NCI-H1930 (cell line): ENCODE results near the gene PLCXD1.
"Not testable (repeated sequence)": the region's sequence is repeated elsewhere in the genome, so short reads cannot be mapped to it uniquely, and the experiment has no call there.

ENCODE experiments used
- DNase-seq, 2 experiments: peaks; one replicate each; lab custom pipeline; 2025; lab: John Stamatoyannopoulos, UW

Gene PLCXD1

DNA sequence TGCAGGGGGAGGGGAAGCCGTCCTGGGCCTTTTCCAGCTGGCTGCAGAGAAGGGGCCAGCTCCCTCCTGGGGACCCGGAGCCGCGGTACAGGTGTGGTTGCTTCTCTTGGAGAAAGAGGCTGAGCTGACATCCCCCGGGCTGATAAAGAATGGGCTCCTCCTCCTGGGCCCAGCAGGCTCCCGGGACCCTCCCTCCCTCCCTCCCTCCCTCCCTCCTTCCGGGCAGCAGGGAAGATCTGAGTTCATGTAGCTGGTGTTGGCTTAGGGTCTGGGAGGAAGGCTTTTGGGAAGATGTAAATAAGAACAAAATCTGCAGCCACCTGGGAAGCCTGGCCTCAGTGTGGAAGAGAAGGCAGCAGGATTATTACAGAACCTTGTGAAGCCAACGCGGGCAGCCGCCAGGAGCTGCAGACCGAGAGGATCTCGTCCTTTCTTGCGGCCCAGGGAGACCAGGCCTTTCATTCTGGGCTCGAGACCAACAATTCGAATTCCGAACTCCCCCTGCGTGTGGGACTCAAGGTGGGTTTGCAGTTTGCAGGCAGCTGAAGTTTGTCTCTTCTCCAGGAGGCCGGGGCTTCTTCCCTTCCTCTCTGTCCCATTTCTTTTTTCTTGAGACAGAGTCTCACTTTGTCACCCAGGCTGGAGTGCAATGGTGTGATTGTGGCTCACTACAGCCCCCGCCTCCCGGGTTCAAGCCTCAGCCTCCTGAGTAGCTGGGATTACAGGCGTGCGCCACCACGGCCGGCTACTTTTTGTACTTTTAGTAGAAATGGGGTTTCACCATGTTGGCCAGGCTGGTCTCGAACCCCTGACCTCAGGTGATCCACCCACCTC is at the start of gene PLCXD1:
TSS of gene PLCXD1 (plus strand) at position 216 of the 834 bp plus-strand sequence. CDS start 2,807 bp downstream, outside the sequence.
- DNase-seq = no peak

DNA sequence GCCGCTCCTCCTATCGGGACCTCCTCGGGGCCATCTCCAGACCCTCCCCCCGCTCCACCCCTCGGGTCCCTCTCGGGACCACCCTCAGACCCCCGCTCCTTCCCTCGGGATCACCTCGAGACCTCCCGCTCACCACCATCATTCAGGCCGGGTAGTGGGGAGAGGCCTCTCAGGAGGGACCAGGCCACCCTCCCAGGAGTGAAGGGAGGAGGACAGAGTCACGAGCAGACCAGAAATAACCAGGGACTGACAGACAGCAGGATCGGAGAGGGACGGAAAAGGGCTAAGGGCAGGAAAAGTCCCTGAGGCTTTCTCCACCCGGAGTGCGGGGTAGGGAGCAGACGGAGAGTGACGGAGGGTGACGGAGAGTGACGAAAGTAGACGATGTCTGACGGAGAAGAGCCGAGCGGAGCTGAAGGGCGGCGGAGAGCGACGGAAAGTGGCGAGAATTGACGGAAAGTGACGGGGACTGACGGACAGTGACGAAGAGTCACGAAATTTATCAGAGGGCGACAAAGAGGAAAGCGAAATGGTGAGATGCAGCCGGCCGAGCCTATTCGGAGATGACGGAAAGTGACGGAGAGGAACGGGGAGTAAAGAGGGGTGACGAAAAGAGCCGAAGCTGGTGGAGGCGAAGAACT is 49.4 kb upstream of the PLCXD1 start:
- not testable (repeated sequence) for DNase-seq

- DNase-seq = not testable (repeated sequence)
Observed at GRCh38 chrX:232278-232655, 48.9 kb upstream of the PLCXD1 start.

DNA sequence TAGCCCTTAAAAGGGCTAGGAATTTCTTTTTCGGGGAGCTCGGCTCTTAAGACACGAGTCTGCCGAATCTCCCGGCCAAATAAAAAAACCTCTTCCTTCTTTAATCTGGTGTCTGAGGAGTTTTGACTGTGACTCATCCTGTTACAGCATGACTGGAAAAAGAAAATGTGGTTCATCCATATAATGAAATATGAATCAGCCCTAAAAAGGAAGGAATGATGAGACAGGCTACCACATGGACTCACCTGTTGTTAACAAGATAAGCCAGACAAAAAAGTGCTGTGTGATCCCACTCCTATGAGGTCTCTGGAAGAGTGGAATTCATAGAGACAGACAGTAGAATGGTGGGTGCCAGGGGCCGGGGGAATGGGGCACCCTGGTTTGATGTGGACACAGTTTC is 45.0 kb upstream of the PLCXD1 start:
- not testable (repeated sequence) for DNase-seq

DNA sequence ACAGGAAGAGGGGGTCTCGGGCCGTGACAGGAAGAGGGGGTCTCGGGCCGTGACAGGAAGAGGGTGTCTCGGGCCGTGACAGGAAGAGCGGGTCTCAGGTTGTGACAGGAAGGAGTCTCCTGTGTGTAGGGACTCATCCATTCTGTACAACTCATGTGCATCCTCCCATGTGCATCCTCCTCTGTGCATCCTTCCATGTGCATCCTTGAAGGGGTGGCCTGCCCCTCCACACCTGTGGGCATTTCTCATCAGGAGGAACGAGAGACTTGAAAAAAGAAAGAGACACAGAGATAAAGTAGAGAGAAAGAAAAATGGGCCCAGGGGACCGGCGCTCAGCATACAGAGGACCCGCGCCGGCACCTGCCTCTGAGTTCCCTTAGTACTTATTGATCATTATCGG is 30.2 kb upstream of the PLCXD1 start:
- no peak for DNase-seq

GRCh38 chrX:251396-252243 is 29.6 kb upstream of the PLCXD1 start:
- DNase-seq = not testable (repeated sequence)

GRCh38 chrX:252244-252956 is 28.8 kb upstream of the PLCXD1 start:
- DNase-seq = no peak

GRCh38 chrX:252957-253291 is 28.3 kb upstream of the PLCXD1 start:
- DNase-seq = no peak

GRCh38 chrX:253451-254297 is 27.5 kb upstream of the PLCXD1 start:
- DNase-seq = no peak

GRCh38 chrX:254630-255215 is 26.5 kb upstream of the PLCXD1 start:
- DNase-seq = no peak

DNA sequence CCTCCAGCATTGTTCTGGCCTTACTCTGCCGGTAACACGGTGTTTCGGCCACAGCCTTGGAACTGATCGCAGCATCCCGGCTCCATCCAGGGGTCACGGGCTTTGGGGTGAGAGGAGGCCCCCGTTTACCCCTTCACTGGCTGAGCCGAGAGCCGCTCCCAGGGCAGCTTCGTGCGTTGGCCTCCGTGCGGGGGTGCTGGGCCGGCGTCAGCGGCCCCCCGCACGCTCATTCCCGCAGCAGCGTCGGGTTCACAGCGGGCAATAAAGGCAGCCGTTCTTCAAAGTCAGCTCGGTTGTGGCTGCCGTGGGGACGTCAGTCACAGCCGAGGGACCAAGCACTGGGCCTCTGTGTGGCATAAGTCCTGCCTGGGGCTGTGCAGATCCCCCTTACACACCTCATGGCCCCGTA is 25.3 kb upstream of the PLCXD1 start:
- DNase-seq = no peak

DNA sequence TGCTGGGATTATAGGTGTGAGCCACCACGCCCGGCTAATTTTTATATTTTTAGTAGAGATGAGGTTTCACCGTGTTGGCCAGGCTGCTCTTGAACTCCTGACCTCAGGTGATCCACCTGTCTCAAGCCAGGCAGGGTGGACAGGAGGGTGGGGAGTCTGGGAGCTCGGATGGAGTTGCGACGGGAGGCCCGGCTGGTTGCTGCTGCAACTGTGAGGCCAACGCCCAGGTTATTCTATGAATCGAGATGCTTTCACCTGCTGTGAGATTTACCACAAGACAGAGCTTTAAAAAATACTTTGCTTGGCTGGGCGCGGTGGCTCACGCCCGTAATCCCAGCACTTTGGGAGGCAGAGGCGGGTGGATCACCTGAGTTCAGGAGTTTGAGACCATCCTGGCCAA is 24.1 kb upstream of the PLCXD1 start:
- not testable (repeated sequence) for DNase-seq

- no peak for DNase-seq
Observed at GRCh38 chrX:257681-258289, 23.4 kb upstream of the PLCXD1 start.

DNA sequence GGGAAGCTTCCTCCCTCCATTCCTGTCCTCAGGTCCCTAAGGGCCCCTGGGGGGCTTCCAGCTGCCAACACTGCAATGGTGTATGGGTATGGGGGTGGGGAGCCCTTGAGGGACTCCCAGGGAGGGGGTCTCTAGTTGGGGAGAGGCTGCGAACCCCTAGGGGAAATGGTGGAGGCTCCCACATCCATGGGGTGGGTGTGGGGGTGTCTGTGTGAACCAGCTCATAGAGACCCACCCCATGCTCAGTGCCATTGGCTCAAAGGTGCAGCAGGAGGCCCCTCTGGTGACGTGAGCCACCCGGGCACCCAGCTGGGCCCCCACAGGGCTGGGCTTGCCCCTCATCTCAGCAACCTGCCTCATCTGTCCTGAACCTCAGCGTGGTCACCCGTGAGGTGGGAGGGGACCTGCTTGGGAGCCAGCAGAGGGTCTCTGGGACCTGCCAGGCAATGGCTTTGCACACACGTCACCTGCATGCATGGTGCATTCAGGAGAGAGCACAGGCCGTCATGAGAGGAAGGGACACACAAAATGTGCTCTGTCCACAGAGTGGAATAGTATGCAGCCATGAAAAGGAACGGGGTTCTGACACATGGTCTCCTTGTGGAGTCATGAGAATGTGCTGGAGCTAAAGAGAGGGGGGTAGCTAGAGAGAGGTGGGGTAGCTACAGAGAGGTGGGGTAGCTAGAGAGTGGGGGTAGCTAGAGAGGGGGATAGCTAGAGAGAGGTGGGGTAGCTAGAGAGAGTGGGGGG is 22.7 kb upstream of the PLCXD1 start:
- DNase-seq = no peak

DNA sequence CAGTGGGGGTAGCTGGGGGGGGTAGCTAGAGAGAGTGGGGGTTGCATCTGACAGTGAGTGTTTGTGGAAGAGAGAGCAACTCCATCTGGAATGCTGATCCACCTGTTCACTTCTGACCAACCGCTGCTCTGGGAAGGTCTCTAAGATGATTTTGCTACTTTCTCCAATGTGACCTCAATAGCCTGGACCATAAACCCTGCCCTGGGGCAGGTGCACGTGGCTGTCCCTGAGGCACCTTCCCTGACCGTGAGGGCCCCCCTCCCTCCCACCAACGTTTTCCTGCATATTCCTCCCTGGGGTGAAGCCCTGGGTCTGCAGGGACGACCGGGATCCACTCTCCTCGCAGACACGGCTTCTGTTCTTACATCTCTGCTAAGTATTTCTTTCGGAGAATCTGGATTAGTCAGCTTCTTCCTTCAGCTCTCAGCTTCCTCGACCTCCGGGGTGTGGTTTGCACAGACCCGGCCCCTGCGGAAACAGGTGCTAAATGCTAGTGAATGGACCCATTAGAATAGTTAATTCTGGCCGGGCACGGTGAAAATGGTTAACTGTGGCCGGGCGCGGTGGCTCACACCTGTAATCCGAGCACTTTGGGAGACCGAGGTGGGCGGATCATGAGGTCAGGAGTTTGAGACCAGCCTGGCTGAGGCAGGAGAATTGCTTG is 21.4 kb upstream of the PLCXD1 start:
- no peak for DNase-seq

- no peak for DNase-seq
Observed at GRCh38 chrX:261167-261918, 19.8 kb upstream of the PLCXD1 start.

GRCh38 chrX:261919-262352 is 19.2 kb upstream of the PLCXD1 start:
- no peak for DNase-seq

DNA sequence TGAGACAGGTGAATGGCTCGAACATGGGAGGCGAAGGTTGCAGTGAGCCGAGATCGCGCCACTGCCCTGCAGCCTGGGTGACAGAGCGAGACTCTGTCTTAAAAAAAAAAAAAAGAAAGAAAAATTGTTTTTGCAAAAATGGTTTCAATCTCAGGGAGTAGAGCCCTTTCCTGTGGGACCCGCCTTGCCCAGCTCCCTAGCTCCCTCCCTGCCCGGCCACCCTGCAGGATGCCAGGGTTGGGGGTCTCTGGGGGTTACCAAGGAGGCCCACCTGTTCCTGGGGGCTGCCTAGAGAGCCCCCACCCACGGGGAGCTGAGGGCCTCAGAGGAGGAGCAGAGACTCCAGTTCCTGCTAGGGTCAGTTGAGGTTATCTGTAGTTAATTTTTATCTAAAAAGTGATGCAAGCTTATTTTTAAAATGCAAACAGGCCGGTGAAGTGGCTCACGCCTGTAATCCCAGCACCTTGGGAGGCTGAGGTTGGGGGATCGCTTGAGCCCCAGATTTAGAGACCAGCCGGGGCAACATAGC is 18.7 kb upstream of the PLCXD1 start:
- DNase-seq = no peak
